Neural cell (in vitro differentiated cells): ENCODE data around the gene ZNF805.

Experiments
- CTCF ChIP-seq: fragments of 450-650 bp; IDR thresholded peaks from 2 replicates; pipeline ENCODE4 v1.5.1; 2014; ENCODE audit warnings: antibody characterized with exemption, mild to moderate bottlenecking, moderate library complexity; ENCODE audit not compliant: poor library complexity, severe bottlenecking
- EP300 ChIP-seq: fragments of 450-650 bp; conservative IDR thresholded peaks from 2 replicates; pipeline ENCODE4 v1.6.1; 2014; ENCODE audit warnings: antibody characterized with exemption, mild to moderate bottlenecking, moderate library complexity; ENCODE audit not compliant: poor library complexity, severe bottlenecking
- EZH2 ChIP-seq: fragments of 200-600, 300-800 bp; shearing (Covaris generic), sonication (generic); IDR thresholded peaks from 2 replicates; pipeline ENCODE4 v1.6.1; 2014; ENCODE audit warnings: antibody characterized with exemption, low read length, borderline replicate concordance, mild to moderate bottlenecking; ENCODE audit not compliant: insufficient read depth, poor library complexity, severe bottlenecking
- MXI1 ChIP-seq: fragments of 450-650 bp; conservative IDR thresholded peaks from 2 replicates; pipeline ENCODE4 v1.6.1; 2014; ENCODE audit warnings: antibody characterized with exemption, mild to moderate bottlenecking; ENCODE audit not compliant: poor library complexity, severe bottlenecking
- POLR2AphosphoS5 ChIP-seq: IDR thresholded peaks from 2 replicates; pipeline ENCODE4 v1.6.1; 2012
- RAD21 ChIP-seq: fragments of 450-650 bp; conservative IDR thresholded peaks from 2 replicates; pipeline ENCODE4 v1.6.1; 2014; ENCODE audit warnings: antibody characterized with exemption, mild to moderate bottlenecking, moderate library complexity
- REST ChIP-seq: IDR thresholded peaks from 2 replicates; pipeline ENCODE4 v1.6.1; 2012; ENCODE audit warnings: borderline replicate concordance
- SMC3 ChIP-seq: fragments of 450-650 bp; conservative IDR thresholded peaks from 2 replicates; pipeline ENCODE4 v1.6.1; 2014; ENCODE audit warnings: antibody characterized with exemption, mild to moderate bottlenecking, moderate library complexity; ENCODE audit not compliant: poor library complexity
- TAF1 ChIP-seq: IDR thresholded peaks from 2 replicates; pipeline ENCODE4 v1.6.1; 2012; ENCODE audit warnings: low read depth

GRCh38 chr19:57233207-57233606 is 7.2 kb upstream of the ZNF805 start:
- TF ChIP-seq TAF1 (no peak), CTCF (no peak), EZH2 (no peak), EP300 (no peak), POLR2AphosphoS5 (no peak), MXI1 (no peak), RAD21 (no peak), SMC3 (no peak), REST (no peak)
